GM18858 (cell line): Measurements from ENCODE around the gene FBXW11.

Experiments used
- ATAC-seq: cut with Tn5 transposase; IDR thresholded peaks from one replicate; pipeline ENCODE4 v1.9.1; 2021; ENCODE audit not compliant: unreplicated experiment

The FBXW11 gene

GRCh38 chr5:171956314-171956713, 50.1 kb downstream of the FBXW11 start:
- ATAC-seq, result no peak

GRCh38 chr5:171955761-171956160, 50.7 kb downstream of the FBXW11 start:
- ATAC-seq, result no peak

GRCh38 chr5:171954721-171955120, 51.7 kb downstream of the FBXW11 start:
- no peak for ATAC-seq

- no peak for ATAC-seq
Measured at GRCh38 chr5:171953860-171954701, 52.4 kb downstream of the FBXW11 start.

GRCh38 chr5:171952021-171952420, 54.4 kb downstream of the FBXW11 start:
- no peak for ATAC-seq

- ATAC-seq, result no peak
Measured at GRCh38 chr5:171951218-171951617, 55.2 kb downstream of the FBXW11 start.

- no peak for ATAC-seq
Measured at GRCh38 chr5:171946000-171946781, 60.2 kb downstream of the FBXW11 start.

- no peak for ATAC-seq
Measured at GRCh38 chr5:171945476-171945875, 61.0 kb downstream of the FBXW11 start.

- no peak for ATAC-seq
Measured at GRCh38 chr5:171945066-171945465, 61.4 kb downstream of the FBXW11 start.

GRCh38 chr5:171942112-171942516, 64.3 kb downstream of the FBXW11 start:
- peak; percentile 42 for ATAC-seq

- peak; percentile 8 for ATAC-seq
Measured at GRCh38 chr5:171941675-171942074, 64.8 kb downstream of the FBXW11 start.

GRCh38 chr5:171941275-171941674, 65.2 kb downstream of the FBXW11 start:
- peak; percentile 38 for ATAC-seq

GRCh38 chr5:171939951-171940350, 66.5 kb downstream of the FBXW11 start:
- no peak for ATAC-seq

- no peak for ATAC-seq
Measured at GRCh38 chr5:171938358-171938757, 68.1 kb downstream of the FBXW11 start.

- ATAC-seq, result no peak
Measured at GRCh38 chr5:171937351-171937750, 69.1 kb downstream of the FBXW11 start.

- ATAC-seq, result no peak
Measured at GRCh38 chr5:171934586-171934985, 71.9 kb downstream of the FBXW11 start.

- ATAC-seq, result no peak
Measured at GRCh38 chr5:171931163-171931562, 75.3 kb downstream of the FBXW11 start.

- no peak for ATAC-seq
Measured at GRCh38 chr5:171927345-171927941, 79.0 kb downstream of the FBXW11 start.

GRCh38 chr5:171926311-171926710, 80.1 kb downstream of the FBXW11 start:
- no peak for ATAC-seq

GRCh38 chr5:171924493-171925122, 81.8 kb downstream of the FBXW11 start:
- ATAC-seq, result no peak

- ATAC-seq, result no peak
Measured at GRCh38 chr5:171920765-171921391, 85.6 kb downstream of the FBXW11 start.
